Measurements from ENCODE around the gene AUTS2. TPM values are rescaled to one million over a fixed set of nuclear protein-coding genes. Genes with fewer than 3 reads are reported as not detected.

AUTS2 gene
- polyA plus RNA-seq, 1 donor (not counting 4 experiments of a cell fraction or from before 2014, with no cell fraction given), result 4.7 TPM

GRCh38 chr7:70240873-70241272, 642.6 kb downstream of the AUTS2 start:
- no peak overlapping the region for H3K4me3 ChIP-seq (ENCODE audit: control insufficient read depth in 2 of 3, extremely low read depth in 1 of 3, insufficient read depth in 2 of 3, low read depth in 1 of 3, low read length in 3 of 3)
- no peaks in the 10 kb centered on the region for H3K27me3 ChIP-seq (ENCODE audit: control insufficient read depth, extremely low read depth, insufficient read depth, low read length)
- no peaks in the 10 kb centered on the region for H4K20me1 ChIP-seq (ENCODE audit: control insufficient read depth, extremely low read depth, insufficient read depth, low read length)
- H3K9me3 ChIP-seq (ENCODE audit: control insufficient read depth, low read depth, low read length), result no peaks in the 10 kb centered on the region
- no peak overlapping the region for H2AFZ ChIP-seq (ENCODE audit: control insufficient read depth, low read length)
- H3K9me1 ChIP-seq (ENCODE audit: control insufficient read depth, extremely low read depth, insufficient read depth, low read length), result no peaks in the 10 kb centered on the region
- no peaks in the 10 kb centered on the region for H3K79me2 ChIP-seq (ENCODE audit: control insufficient read depth, insufficient read depth, low read length)
- no peaks in the 10 kb centered on the region for H3K4me1 ChIP-seq (ENCODE audit: control insufficient read depth, extremely low read depth, insufficient read depth, low read length)
- H3K9ac ChIP-seq (ENCODE audit: control insufficient read depth, extremely low read depth, insufficient read depth, low read length), result no peak overlapping the region
- dilution Hi-C loops (cut with MboI; ENCODE audit: extremely low pct_ligation_motif_present, low sequenced_read_pairs), result no loop called here
- H3K4me2 ChIP-seq (ENCODE audit: control insufficient read depth, extremely low read depth, insufficient read depth, low read depth, low read length), result no peak overlapping the region
- no peak for FAIRE-seq
- H3K36me3 ChIP-seq (ENCODE audit: control insufficient read depth in 2 of 2, extremely low read depth in 1 of 2, insufficient read depth in 2 of 2, low read length in 2 of 2), result no peaks in the 10 kb centered on the region
- no peak for TF ChIP-seq CTCF (optimal IDR thresholded peaks at IDR 0.05 in 1 of 3, IDR thresholded peaks at IDR 0.05 in 1 of 3, conservative IDR thresholded peaks at IDR 0.05 in 1 of 3; ENCODE audit: extremely low read depth in 1 of 3, insufficient read depth in 2 of 3, low read length in 3 of 3)
- TF ChIP-seq EZH2 (IDR thresholded peaks at IDR 0.05; ENCODE audit: low read length), result no peak
- no peak overlapping the region for H3K27ac ChIP-seq (ENCODE audit: control insufficient read depth, insufficient read depth, low read length)
- DNase-seq (ENCODE audit: low read depth, low spot score), result no peak

GRCh38 chr7:70241536-70242175, 643.4 kb downstream of the AUTS2 start:
- Histone ChIP-seq H2AFZ (ENCODE audit: control insufficient read depth, low read length) (no peak overlapping the region), H3K9ac (ENCODE audit: control insufficient read depth, extremely low read depth, insufficient read depth, low read length) (no peak overlapping the region), H3K4me2 (ENCODE audit: control insufficient read depth, extremely low read depth, insufficient read depth, low read depth, low read length) (no peak overlapping the region), H3K4me1 (ENCODE audit: control insufficient read depth, extremely low read depth, insufficient read depth, low read length) (no peaks in the 10 kb centered on the region), H3K4me3 (ENCODE audit: control insufficient read depth in 2 of 3, extremely low read depth in 1 of 3, insufficient read depth in 2 of 3, low read depth in 1 of 3, low read length in 3 of 3) (no peak overlapping the region), H3K79me2 (ENCODE audit: control insufficient read depth, insufficient read depth, low read length) (no peaks in the 10 kb centered on the region), H3K9me3 (ENCODE audit: control insufficient read depth, low read depth, low read length) (no peaks in the 10 kb centered on the region), H3K27me3 (ENCODE audit: control insufficient read depth, extremely low read depth, insufficient read depth, low read length) (no peaks in the 10 kb centered on the region), H3K9me1 (ENCODE audit: control insufficient read depth, extremely low read depth, insufficient read depth, low read length) (no peaks in the 10 kb centered on the region), H3K27ac (ENCODE audit: control insufficient read depth, insufficient read depth, low read length) (no peak overlapping the region), H4K20me1 (ENCODE audit: control insufficient read depth, extremely low read depth, insufficient read depth, low read length) (no peaks in the 10 kb centered on the region), H3K36me3 (ENCODE audit: control insufficient read depth in 2 of 2, extremely low read depth in 1 of 2, insufficient read depth in 2 of 2, low read length in 2 of 2) (no peaks in the 10 kb centered on the region)
- no peak for FAIRE-seq
- no peak for TF ChIP-seq EZH2 (IDR thresholded peaks at IDR 0.05; ENCODE audit: low read length)
- no peak for TF ChIP-seq CTCF (optimal IDR thresholded peaks at IDR 0.05 in 1 of 3, IDR thresholded peaks at IDR 0.05 in 1 of 3, conservative IDR thresholded peaks at IDR 0.05 in 1 of 3; ENCODE audit: extremely low read depth in 1 of 3, insufficient read depth in 2 of 3, low read length in 3 of 3)
- dilution Hi-C loops (cut with MboI; ENCODE audit: extremely low pct_ligation_motif_present, low sequenced_read_pairs), result no loop called here
- no peak for DNase-seq (ENCODE audit: low read depth, low spot score)
